ENCODE data around the gene PHTF1. TPM values are rescaled to one million over a fixed set of nuclear protein-coding genes. Genes with fewer than 3 reads are reported as not detected.
A peak's percentile ranks its signal among the peaks of the same experiment; 100 is the strongest.

Gene PHTF1
- 25.9 and 34.7 TPM in 2 replicates for total RNA-seq

GRCh38 chr1:113759333-113760101 is at the start of gene PHTF1:
Gene PHTF1, minus strand, starts transcription at chr1:113759486. Its CDS starts 783 bp downstream, at chr1:113758703.
- DNase-seq (ENCODE audit: low read depth in 2 of 2), result peak; percentile 72 to 88

- no peak for DNase-seq (ENCODE audit: low read depth in 2 of 2)
Measured at GRCh38 chr1:113808450-113809195, 49.3 kb upstream of the PHTF1 start.

GRCh38 chr1:113805639-113806038 is 46.4 kb upstream of the PHTF1 start:
- DNase-seq (ENCODE audit: low read depth in 2 of 2), result no peak

GRCh38 chr1:113805256-113805531 is 45.9 kb upstream of the PHTF1 start:
- DNase-seq (ENCODE audit: low read depth in 2 of 2), result no peak

GRCh38 chr1:113804421-113805255 is 45.4 kb upstream of the PHTF1 start:
- peak in 1 of 2 donors; percentile 60 for DNase-seq (ENCODE audit: low read depth in 2 of 2)

GRCh38 chr1:113802367-113803007 is 43.2 kb upstream of the PHTF1 start:
- DNase-seq (ENCODE audit: low read depth in 2 of 2), result no peak

GRCh38 chr1:113800487-113800886 is 41.2 kb upstream of the PHTF1 start:
- DNase-seq (ENCODE audit: low read depth in 2 of 2), result no peak

- no peak for DNase-seq (ENCODE audit: low read depth in 2 of 2)
Measured at GRCh38 chr1:113797472-113797871, 38.2 kb upstream of the PHTF1 start.

GRCh38 chr1:113793878-113794834 is 34.9 kb upstream of the PHTF1 start:
- DNase-seq (ENCODE audit: low read depth in 2 of 2), result no peak

- DNase-seq (ENCODE audit: low read depth in 2 of 2), result no peak
Measured at GRCh38 chr1:113792986-113793385, 33.7 kb upstream of the PHTF1 start.

GRCh38 chr1:113792471-113792870 is 33.2 kb upstream of the PHTF1 start:
- no peak for DNase-seq (ENCODE audit: low read depth in 2 of 2)

GRCh38 chr1:113788802-113789201 is 29.5 kb upstream of the PHTF1 start:
- no peak for DNase-seq (ENCODE audit: low read depth in 2 of 2)

GRCh38 chr1:113787663-113788062 is 28.4 kb upstream of the PHTF1 start:
- no peak for DNase-seq (ENCODE audit: low read depth in 2 of 2)

- no peak for DNase-seq (ENCODE audit: low read depth in 2 of 2)
Measured at GRCh38 chr1:113786069-113786468, 26.8 kb upstream of the PHTF1 start.

- no peak for DNase-seq (ENCODE audit: low read depth in 2 of 2)
Measured at GRCh38 chr1:113784104-113784779, 25.0 kb upstream of the PHTF1 start.

- peak in 1 of 2 donors; percentile 44 for DNase-seq (ENCODE audit: low read depth in 2 of 2)
Measured at GRCh38 chr1:113783254-113784103, 24.2 kb upstream of the PHTF1 start.

GRCh38 chr1:113782406-113782805 is 23.1 kb upstream of the PHTF1 start:
- no peak for DNase-seq (ENCODE audit: low read depth in 2 of 2)

- DNase-seq (ENCODE audit: low read depth in 2 of 2), result no peak
Measured at GRCh38 chr1:113780374-113781146, 21.3 kb upstream of the PHTF1 start.

All from lung microvascular endothelial cell (primary cell).